ENCODE data around the gene ALLC.

Gene ALLC

DNA sequence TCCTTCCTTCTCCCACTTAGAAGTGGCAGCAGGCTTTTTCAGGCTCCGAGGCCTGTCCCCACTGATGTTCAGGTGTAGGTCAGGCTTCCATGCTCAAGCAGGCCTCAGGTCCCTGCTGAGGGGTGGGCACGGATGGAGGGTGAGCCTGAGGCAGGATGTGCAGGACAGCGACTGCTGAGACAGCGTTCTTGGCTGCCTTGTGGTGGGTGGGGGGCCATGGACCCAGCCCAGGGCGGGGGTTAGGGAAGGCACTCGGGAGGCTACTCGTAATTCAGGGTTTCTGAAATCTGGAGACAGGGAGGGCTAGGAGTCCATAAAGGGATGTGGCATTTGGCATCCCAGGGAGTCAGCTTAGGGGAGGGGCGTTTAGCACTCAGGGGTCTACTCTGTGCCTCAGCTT, 32.8 kb upstream of the ALLC start:
- H3K79me2 ChIP-seq (ENCODE audit: insufficient read depth, low read length): no peaks in the 10 kb centered on the region
- no peak for ATAC-seq (ENCODE audit: insufficient read depth, low read depth)
- H3K9me3 ChIP-seq (ENCODE audit: insufficient read depth, low read length, severe bottlenecking): no peaks in the 10 kb centered on the region
- H4K20me1 ChIP-seq (ENCODE audit: insufficient read depth, low read length): no peaks in the 10 kb centered on the region
- no peak overlapping the region for H3K9ac ChIP-seq (ENCODE audit: low read depth, low read length)
- no peaks in the 10 kb centered on the region for H3K36me3 ChIP-seq (ENCODE audit: insufficient read depth, low read length)
- DNase-seq: no peak
- TF ChIP-seq EZH2 (IDR thresholded peaks at IDR 0.05; ENCODE audit: borderline replicate concordance, low read depth, low read length, severe bottlenecking): no peak
- TF ChIP-seq, protein P1, sequence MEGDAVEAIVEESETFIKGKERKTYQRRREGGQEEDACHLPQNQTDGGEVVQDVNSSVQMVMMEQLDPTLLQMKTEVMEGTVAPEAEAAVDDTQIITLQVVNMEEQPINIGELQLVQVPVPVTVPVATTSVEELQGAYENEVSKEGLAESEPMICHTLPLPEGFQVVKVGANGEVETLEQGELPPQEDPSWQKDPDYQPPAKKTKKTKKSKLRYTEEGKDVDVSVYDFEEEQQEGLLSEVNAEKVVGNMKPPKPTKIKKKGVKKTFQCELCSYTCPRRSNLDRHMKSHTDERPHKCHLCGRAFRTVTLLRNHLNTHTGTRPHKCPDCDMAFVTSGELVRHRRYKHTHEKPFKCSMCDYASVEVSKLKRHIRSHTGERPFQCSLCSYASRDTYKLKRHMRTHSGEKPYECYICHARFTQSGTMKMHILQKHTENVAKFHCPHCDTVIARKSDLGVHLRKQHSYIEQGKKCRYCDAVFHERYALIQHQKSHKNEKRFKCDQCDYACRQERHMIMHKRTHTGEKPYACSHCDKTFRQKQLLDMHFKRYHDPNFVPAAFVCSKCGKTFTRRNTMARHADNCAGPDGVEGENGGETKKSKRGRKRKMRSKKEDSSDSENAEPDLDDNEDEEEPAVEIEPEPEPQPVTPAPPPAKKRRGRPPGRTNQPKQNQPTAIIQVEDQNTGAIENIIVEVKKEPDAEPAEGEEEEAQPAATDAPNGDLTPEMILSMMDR (IDR thresholded peaks at IDR 0.05; ENCODE audit: borderline replicate concordance, extremely low read depth, low read length, poor library complexity, severe bottlenecking): no peak
- no peak overlapping the region for H2AFZ ChIP-seq (ENCODE audit: low read depth, low read length)
- no peaks in the 10 kb centered on the region for H3K4me1 ChIP-seq (ENCODE audit: insufficient read depth, low read length)
- H3K27ac ChIP-seq (ENCODE audit: low read length): no peak overlapping the region
- no peak overlapping the region for H3K4me2 ChIP-seq (ENCODE audit: insufficient read depth, low read length)
- H3K4me3 ChIP-seq (ENCODE audit: low read depth in 1 of 2, low read length in 2 of 2): no peak overlapping the region
- H3K27me3 ChIP-seq (ENCODE audit: insufficient read depth, low read length, poor library complexity): no peaks in the 10 kb centered on the region

DNA sequence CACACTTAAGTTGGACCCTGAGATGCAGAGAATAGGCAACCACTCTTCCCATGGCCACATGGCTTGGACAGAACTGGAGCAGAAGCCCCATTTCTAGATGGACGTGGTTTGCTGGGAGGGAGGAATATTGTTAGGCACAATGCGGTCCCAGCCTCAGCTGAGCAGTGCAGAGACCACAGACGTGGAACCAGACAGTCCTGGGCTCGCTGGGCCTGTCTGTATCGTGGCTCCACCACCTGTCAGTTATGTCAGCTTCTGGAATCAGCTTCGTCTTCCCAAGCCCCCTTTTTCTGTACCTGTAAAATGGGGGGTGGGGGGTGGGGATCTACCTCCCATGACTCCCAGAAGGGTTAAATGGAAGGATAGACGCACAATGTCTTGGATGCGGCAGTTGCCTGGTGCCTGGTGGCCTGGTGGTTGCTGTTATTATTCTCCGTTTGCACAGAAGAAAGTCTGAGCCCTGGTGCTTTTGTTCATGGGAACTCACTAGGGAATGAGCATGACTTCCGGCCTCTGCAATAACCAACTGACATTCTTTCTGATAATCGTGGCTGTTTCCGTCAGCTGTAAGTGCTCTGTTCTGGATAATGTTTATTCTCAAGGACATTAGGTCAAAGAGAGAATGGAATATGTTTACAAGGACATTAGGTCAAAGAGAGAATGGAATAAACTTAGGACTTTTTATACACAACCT, 31.7 kb upstream of the ALLC start:
- ATAC-seq (ENCODE audit: insufficient read depth, low read depth) (no peak), DNase-seq (no peak)
- no peaks in the 10 kb centered on the region for H3K79me2 ChIP-seq (ENCODE audit: insufficient read depth, low read length)
- no peaks in the 10 kb centered on the region for H3K9me3 ChIP-seq (ENCODE audit: insufficient read depth, low read length, severe bottlenecking)
- H3K4me2 ChIP-seq (ENCODE audit: insufficient read depth, low read length): no peak overlapping the region
- H2AFZ ChIP-seq (ENCODE audit: low read depth, low read length): no peak overlapping the region
- no peaks in the 10 kb centered on the region for H3K27me3 ChIP-seq (ENCODE audit: insufficient read depth, low read length, poor library complexity)
- H3K4me1 ChIP-seq (ENCODE audit: insufficient read depth, low read length): no peaks in the 10 kb centered on the region
- TF ChIP-seq, protein P1 (IDR thresholded peaks at IDR 0.05; ENCODE audit: borderline replicate concordance, extremely low read depth, low read length, poor library complexity, severe bottlenecking): no peak
- no peak for TF ChIP-seq EZH2 (IDR thresholded peaks at IDR 0.05; ENCODE audit: borderline replicate concordance, low read depth, low read length, severe bottlenecking)
- H3K36me3 ChIP-seq (ENCODE audit: insufficient read depth, low read length): no peaks in the 10 kb centered on the region
- H3K9ac ChIP-seq (ENCODE audit: low read depth, low read length): no peak overlapping the region
- H3K27ac ChIP-seq (ENCODE audit: low read length): no peak overlapping the region
- no peak overlapping the region for H3K4me3 ChIP-seq (ENCODE audit: low read depth in 1 of 2, low read length in 2 of 2)
- H4K20me1 ChIP-seq (ENCODE audit: insufficient read depth, low read length): no peaks in the 10 kb centered on the region

DNA sequence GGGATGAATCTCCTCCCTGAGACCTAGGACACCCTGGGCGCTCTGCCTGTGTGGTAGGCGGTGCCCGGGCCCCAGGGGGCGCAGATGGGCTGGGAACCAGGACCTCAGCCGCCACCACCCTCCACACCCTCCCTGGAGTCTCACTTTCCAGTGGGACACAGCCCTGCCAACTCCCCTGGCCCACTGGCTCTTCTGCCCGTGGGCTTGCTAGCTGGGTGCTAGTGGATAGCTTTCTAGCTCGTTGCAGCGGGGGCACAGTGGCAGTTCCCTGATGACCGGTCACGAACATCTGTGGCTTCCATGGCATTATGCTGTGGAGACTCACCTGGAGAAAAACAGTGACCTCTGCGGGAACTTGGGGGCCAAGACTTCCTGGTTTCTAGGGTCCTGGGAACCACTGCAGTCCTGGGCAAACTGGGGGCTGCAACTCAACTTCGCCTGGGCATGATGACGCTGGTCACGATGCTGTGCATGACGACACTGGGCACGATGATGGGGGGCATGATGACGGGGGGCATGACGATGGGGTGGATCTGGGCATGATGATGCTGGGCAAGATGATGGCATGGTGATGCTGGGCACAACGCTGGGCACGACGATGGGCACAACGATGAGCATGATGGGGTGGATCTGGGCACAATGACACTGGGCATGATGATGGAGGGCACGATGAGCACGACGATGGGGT, 31.0 kb upstream of the ALLC start:
- Histone ChIP-seq H3K27ac (ENCODE audit: low read length) (no peak overlapping the region), H3K36me3 (ENCODE audit: insufficient read depth, low read length) (no peaks in the 10 kb centered on the region), H3K4me2 (ENCODE audit: insufficient read depth, low read length) (no peak overlapping the region), H4K20me1 (ENCODE audit: insufficient read depth, low read length) (no peaks in the 10 kb centered on the region), H3K79me2 (ENCODE audit: insufficient read depth, low read length) (no peaks in the 10 kb centered on the region), H3K9me3 (ENCODE audit: insufficient read depth, low read length, severe bottlenecking) (no peaks in the 10 kb centered on the region), H3K9ac (ENCODE audit: low read depth, low read length) (no peak overlapping the region), H3K4me1 (ENCODE audit: insufficient read depth, low read length) (no peaks in the 10 kb centered on the region), H3K4me3 (ENCODE audit: low read depth in 1 of 2, low read length in 2 of 2) (no peak overlapping the region), H3K27me3 (ENCODE audit: insufficient read depth, low read length, poor library complexity) (no peaks in the 10 kb centered on the region), H2AFZ (ENCODE audit: low read depth, low read length) (no peak overlapping the region)
- no peak for ATAC-seq (ENCODE audit: insufficient read depth, low read depth)
- no peak for DNase-seq
- TF ChIP-seq, protein P1 (IDR thresholded peaks at IDR 0.05; ENCODE audit: borderline replicate concordance, extremely low read depth, low read length, poor library complexity, severe bottlenecking): no peak
- TF ChIP-seq EZH2 (IDR thresholded peaks at IDR 0.05; ENCODE audit: borderline replicate concordance, low read depth, low read length, severe bottlenecking): no peak
